NB4 (cell line): ENCODE results near the gene PSMD5.

Source experiments
- CTCF ChIP-seq: IDR thresholded peaks from one replicate; pipeline ENCODE4 v1.5.1; 2012; ENCODE audit warnings: low read depth, low read length
- POLR2A ChIP-seq: IDR thresholded peaks from 2 replicates; pipeline ENCODE4 v1.6.1; 2011; ENCODE audit warnings: mild to moderate bottlenecking; ENCODE audit not compliant: insufficient read length; ENCODE audit errors: extremely low read depth

GRCh38 chr9:120857481-120857880 lies 14.8 kb upstream of the PSMD5 start:
- no peak for TF ChIP-seq CTCF
- TF ChIP-seq POLR2A, result no peak
